HG03025 (cell line): ENCODE measurements around the gene TOMM6.
"Not testable (repeated sequence)": the region's sequence is repeated elsewhere in the genome, so short reads cannot be mapped to it uniquely, and the experiment has no call there.

Experiments
- ATAC-seq: cut with Tn5 transposase; IDR thresholded peaks from one replicate; pipeline ENCODE4 v1.9.1; 2021; ENCODE audit warnings: mild to moderate bottlenecking, moderate library complexity; ENCODE audit not compliant: unreplicated experiment, low FRiP score

Gene TOMM6

GRCh38 chr6:41783106-41783780, 4.3 kb upstream of the TOMM6 start:
- no peak for ATAC-seq

- no peak for ATAC-seq
Measured at GRCh38 chr6:41784581-41785171, 2.8 kb upstream of the TOMM6 start.

DNA sequence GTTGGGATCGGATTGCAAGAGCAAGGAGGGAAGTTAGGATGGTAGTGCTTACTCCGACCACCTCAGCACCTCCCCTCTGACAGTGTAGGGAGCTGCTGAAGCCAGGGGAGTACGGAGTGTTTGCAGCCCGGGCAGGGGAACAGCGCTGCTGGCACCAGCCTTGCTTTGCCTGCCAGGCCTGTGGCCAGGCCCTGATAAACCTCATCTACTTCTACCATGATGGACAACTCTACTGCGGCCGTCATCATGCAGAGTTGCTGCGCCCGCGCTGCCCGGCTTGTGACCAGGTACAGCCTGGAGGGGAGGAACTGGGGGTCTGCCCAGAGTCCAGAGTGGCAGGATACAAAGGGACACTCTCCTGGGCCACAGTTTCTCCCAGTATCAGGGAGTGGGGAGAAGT, 2.2 kb upstream of the TOMM6 start:
- no peak for ATAC-seq

DNA sequence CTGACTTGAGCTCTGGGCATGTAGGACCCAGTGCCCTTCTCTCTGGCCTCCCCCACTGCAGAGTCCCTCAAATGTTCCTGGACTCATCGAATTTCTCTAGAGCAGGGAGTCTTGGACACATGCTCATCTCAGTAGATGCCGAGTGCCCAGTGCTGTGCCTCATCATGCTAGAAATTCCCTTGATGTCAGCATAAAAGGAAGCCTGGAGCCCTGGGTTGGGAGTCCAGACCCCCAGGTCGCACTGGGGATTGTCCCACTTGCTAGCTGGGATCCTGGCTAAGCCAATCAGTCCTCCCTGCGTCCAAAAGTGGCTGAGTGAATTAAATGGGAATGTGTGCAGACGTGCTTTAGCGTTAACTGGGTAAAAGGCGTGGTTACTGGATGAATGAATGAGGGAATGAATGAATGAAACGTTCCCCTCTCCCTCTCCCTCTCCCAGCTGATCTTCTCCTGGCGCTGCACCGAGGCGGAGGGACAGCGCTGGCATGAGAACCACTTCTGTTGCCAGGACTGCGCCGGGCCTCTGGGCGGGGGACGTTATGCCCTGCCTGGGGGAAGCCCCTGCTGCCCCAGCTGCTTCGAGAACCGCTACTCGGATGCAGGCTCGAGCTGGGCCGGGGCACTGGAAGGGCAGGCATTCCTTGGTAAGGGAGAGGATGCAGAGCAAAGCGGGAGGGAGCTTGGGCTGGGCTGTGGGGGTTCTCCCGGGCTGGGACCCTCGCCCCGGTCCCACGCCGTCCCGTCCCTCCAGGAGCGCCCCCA, 1.6 kb upstream of the TOMM6 start:
- ATAC-seq: no peak

DNA sequence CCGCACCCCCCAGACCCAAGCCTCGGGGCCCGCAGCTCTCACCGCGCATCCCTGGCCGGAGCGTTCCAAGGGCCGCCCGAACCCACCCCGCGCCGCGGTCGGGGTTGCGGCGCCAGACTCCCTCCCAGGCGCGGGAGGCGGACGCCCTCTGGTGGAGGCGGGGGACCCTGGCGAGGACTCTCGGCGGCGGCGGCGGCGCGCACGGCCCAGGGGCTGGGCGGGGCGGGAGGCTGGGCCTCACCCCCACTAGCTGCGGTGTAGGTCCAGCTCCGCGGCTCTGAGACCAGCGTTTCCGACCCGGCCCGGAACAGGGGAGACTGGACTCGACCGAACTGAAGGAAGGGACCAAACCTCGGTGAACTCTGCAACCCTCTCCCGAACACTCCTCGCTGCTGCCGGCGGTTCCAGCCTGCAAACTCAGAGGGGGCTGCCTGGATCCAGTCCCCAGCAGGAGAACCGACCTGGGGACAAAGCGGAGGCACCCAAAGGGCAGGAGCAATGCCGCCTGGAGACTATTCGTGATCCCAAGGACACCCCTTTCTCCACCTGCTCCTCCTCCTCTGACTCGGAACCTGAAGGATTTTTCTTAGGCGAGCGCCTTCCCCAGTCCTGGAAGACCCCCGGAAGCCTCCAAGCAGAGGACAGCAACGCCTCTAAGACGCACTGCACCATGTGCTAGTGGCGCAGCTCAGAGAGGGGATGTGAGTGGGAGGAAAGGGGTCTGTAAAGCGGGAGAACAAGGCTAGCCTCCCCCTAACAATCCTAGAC, 859 bp upstream of the TOMM6 start:
- ATAC-seq: peak; percentile 56

DNA sequence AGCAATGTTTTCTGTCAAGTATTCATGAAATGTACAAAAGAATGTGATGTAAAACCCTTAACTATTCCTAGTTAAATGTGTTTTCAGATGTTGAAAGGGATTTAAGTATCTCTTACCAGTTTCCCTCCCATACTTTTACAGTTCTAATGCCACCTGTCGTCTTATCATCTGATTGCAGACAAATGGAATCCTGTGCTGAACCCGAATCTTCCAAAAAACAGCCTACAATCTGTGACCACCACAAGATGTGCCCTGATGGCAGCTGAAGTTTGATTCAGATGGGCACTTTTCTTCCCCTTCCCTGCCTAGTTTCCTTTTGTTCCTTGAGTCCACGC, 1.9 kb downstream of the TOMM6 start:
- no peak for ATAC-seq

GRCh38 chr6:41790045-41790444, 2.6 kb downstream of the TOMM6 start:
- ATAC-seq: no peak

GRCh38 chr6:41791305-41791704, 3.8 kb downstream of the TOMM6 start:
- no peak for ATAC-seq

- ATAC-seq: no peak
Measured at GRCh38 chr6:41791984-41792383, 4.5 kb downstream of the TOMM6 start.

- ATAC-seq: no peak
Measured at GRCh38 chr6:41796474-41796873, 9.0 kb downstream of the TOMM6 start.

GRCh38 chr6:41798901-41799558, 11.5 kb downstream of the TOMM6 start:
- no peak for ATAC-seq

- ATAC-seq: no peak
Measured at GRCh38 chr6:41799559-41799911, 12.0 kb downstream of the TOMM6 start.

DNA sequence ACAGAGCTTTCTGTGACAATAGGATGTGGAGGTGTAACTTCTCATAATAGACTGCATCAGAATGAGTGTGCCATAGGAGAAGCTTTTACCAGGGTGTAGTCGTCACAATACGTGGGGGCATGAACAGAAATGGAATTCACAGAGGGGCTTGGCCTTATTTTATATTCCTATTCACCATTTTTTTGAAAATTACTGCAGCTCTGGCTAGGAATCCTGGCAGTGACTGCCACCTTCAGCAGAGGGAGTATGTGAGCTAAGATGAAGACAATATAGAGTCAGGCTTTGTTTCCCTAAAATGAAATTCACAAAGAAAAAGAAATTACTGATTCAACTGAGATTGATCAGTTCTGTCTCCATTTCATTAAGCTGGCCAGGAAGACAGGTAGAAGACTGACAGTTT, 13.9 kb downstream of the TOMM6 start:
- ATAC-seq: no peak

DNA sequence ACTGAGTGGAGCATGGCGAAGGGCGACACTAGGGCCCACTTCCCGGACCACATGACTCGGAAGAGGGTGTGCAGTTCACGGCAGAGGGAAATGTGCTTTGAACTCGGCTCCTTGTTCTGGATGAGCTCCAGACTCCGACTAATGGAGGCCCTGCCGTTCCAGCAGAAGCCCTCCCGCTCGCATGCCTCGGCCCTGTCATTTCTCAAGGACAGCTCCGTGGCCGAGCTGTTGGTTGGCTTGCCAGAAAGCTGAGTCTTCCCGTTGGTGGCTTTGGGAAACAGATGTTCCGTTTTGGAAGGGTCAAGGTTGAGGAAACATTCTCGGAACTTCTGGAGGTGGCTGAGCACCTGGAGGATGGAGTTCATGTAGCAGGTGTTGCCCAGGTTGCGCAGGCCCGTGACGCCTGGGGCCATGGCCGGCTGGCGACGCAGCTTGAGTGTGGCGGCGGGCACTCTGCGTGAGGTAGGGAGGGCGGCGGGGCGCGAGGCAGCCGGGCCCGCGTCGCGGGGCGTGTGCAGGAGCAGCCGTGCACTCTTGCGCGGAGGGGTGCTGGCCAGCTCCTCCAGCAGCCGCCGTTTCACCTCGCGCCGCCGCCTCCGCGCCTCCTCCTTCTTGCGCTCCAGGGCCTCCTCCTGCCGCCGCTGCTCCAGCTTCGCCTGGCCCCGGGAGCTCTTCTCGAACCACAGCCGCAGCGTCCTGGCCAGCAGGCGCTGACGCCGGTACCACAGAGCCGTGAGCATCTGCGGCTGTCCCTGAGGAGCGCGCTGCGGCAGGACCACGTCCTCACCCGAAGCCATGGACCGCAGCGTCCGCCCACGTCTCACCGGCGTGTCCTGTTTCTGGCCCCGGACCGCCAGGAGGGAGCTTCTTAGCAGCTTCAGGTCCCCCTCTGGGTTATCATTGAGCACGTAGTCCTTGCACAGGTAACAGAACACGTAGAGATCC, 18.6 kb downstream of the TOMM6 start:
- ATAC-seq: no peak

GRCh38 chr6:41811095-41811494, 23.6 kb downstream of the TOMM6 start:
- no peak for ATAC-seq

GRCh38 chr6:41811946-41812345, 24.5 kb downstream of the TOMM6 start:
- not testable (repeated sequence) for ATAC-seq

DNA sequence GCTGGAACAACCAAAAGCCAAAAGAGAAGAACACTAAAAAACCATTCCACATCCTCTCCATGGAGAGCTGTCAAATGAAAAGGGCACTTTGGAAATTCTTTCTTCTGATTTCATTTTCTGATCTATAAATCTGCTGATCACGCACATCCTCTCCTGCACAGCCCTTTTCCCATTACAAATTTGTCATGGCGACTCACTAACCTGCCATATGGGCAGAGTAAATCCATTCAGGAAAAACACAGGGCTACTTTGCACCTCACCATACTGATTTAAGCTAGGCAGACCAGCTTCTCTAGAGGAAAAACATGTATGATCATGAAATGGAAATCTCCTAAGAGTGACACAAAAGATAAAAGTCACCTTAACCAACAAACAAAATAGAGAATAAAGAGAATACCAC, 26.0 kb downstream of the TOMM6 start:
- ATAC-seq: no peak

- ATAC-seq: no peak
Measured at GRCh38 chr6:41813956-41814355, 26.5 kb downstream of the TOMM6 start.

DNA sequence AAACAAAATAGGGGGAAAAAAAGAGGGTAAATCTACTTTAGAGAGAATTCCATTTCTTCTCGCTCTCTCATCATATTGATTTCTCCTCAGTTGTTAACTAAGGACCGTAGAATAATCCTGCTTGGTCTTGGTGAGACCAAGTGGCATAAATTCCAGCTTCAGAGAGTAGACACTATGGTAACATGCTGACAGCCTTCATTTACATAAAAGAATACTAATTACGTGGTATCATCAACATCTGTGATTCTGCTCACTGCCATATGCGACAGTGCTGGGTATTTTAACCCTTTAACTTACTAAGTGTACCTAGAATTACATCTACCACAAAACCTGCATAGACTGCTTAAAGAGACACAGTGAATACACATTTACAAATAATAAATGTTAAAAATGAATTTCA, 27.1 kb downstream of the TOMM6 start:
- no peak for ATAC-seq

DNA sequence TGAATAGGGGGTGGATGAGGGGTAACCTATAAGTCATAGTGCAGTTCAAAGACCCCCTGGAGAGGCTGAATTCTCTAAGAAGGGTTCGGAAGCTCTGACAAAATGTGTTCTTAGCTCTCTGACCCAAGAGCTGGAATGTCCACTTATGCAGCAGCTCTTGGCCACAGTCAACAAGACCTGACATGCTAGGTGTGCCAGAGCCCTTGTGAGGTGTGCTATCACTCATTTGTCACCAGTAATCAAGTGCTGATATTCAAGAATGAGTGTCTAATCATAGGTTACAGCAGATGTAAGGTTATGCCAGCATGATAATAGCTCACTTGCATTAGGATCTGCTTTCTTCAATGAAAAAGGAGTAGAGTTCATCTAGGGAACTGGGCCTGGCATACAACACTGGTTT, 28.1 kb downstream of the TOMM6 start:
- no peak for ATAC-seq
